GM21390 (cell line): ENCODE results near the gene SPIRE1.
"Not testable (repeated sequence)": the region's sequence is repeated elsewhere in the genome, so short reads cannot be mapped to it uniquely, and the experiment has no call there.

Experiments
- ATAC-seq: cut with Tn5 transposase; IDR thresholded peaks from one replicate; pipeline ENCODE4 v1.9.1; 2021; ENCODE audit not compliant: unreplicated experiment

SPIRE1 gene

GRCh38 chr18:12497296-12497695 is 160.6 kb downstream of the SPIRE1 start:
- no peak for ATAC-seq

GRCh38 chr18:12492907-12493306 is 165.0 kb downstream of the SPIRE1 start:
- no peak for ATAC-seq

- no peak for ATAC-seq
These were observed 166.1 kb downstream of the SPIRE1 start for GRCh38 chr18:12491611-12492435.

- ATAC-seq = no peak
These were observed 172.3 kb downstream of the SPIRE1 start for GRCh38 chr18:12485479-12486105.

GRCh38 chr18:12481915-12482314 is 176.0 kb downstream of the SPIRE1 start:
- ATAC-seq = not testable (repeated sequence)

GRCh38 chr18:12479982-12480381 is 177.9 kb downstream of the SPIRE1 start:
- ATAC-seq = no peak

- no peak for ATAC-seq
These were observed 178.4 kb downstream of the SPIRE1 start for GRCh38 chr18:12479536-12479935.

GRCh38 chr18:12478269-12479047 is 179.4 kb downstream of the SPIRE1 start:
- no peak for ATAC-seq

- no peak for ATAC-seq
These were observed 180.3 kb downstream of the SPIRE1 start for GRCh38 chr18:12477606-12478005.

- ATAC-seq = no peak
These were observed 181.0 kb downstream of the SPIRE1 start for GRCh38 chr18:12476955-12477354.

- ATAC-seq = no peak
These were observed 183.0 kb downstream of the SPIRE1 start for GRCh38 chr18:12474876-12475275.

- no peak for ATAC-seq
These were observed 183.8 kb downstream of the SPIRE1 start for GRCh38 chr18:12474146-12474545.

GRCh38 chr18:12470382-12471075 is 187.4 kb downstream of the SPIRE1 start:
- ATAC-seq = no peak

- no peak for ATAC-seq
These were observed 189.5 kb downstream of the SPIRE1 start for GRCh38 chr18:12468445-12468844.

GRCh38 chr18:12464731-12465130 is 193.2 kb downstream of the SPIRE1 start:
- ATAC-seq = no peak

GRCh38 chr18:12463191-12463590 is 194.7 kb downstream of the SPIRE1 start:
- ATAC-seq = no peak

GRCh38 chr18:12462242-12462641 is 195.7 kb downstream of the SPIRE1 start:
- ATAC-seq = no peak

GRCh38 chr18:12461326-12461725 is 196.6 kb downstream of the SPIRE1 start:
- ATAC-seq = no peak

GRCh38 chr18:12460874-12461273 is 197.0 kb downstream of the SPIRE1 start:
- ATAC-seq = no peak

- ATAC-seq = no peak
These were observed 199.1 kb downstream of the SPIRE1 start for GRCh38 chr18:12458771-12459170.

GRCh38 chr18:12456441-12456840 is 201.5 kb downstream of the SPIRE1 start:
- ATAC-seq = no peak
